Endothelial cell of umbilical vein (primary cell): ENCODE data around the gene SLC30A7. TPM values are rescaled to one million over a fixed set of nuclear protein-coding genes. Genes with fewer than 3 reads are reported as not detected.

Experiments
- Bru-seq: library from RNA; stranded (reverse); fragments of 400-500 nt; gene quantifications from one replicate; lab custom pipeline; 2021; lab: Mats Ljungman, UMichigan
- BruChase-seq, 2 experiments: library from RNA; stranded (reverse); fragments of 400-500 nt; gene quantifications; one replicate each; lab custom pipeline; 2021; lab: Mats Ljungman, UMichigan
- BruUV-seq: library from RNA; stranded (reverse); fragments of 400-500 nt; replicated peaks from 2 replicates; lab custom pipeline; 2021; lab: Mats Ljungman, UMichigan
- CTCF ChIA-PET: fragments of 300-600, 350-600 bp; sonication (Branson Sonifier 250); formaldehyde crosslinking; loops from one replicate; lab custom pipeline; 2021; ENCODE audit warnings: antibody characterized with exemption, inconsistent platforms; lab: Charles Lee
- POLR2A ChIA-PET: fragments of 300-600, 350-600 bp; sonication (Branson Sonifier 250); formaldehyde crosslinking; loops from one replicate; lab custom pipeline; 2021; ENCODE audit warnings: antibody characterized with exemption, inconsistent platforms; lab: Charles Lee
- DNase-seq: peaks from one replicate; pipeline ENCODE4 v3.0.0-alpha.2; 2011; ENCODE audit warnings: low read depth, low spot score
- FAIRE-seq: peaks from 2 replicates; lab custom pipeline; 2011; peaks lifted over from hg19 to GRCh38; lab: Jason Lieb, UNC
- H2AFZ ChIP-seq: 2 replicates; pipeline ENCODE4 v1.6.0; 2012; ENCODE audit warnings: low read depth, low read length, control low read depth, inconsistent platforms
- H3K27ac ChIP-seq: 2 replicates; pipeline ENCODE4 v1.5.1; 2011; ENCODE audit warnings: low read depth, mild to moderate bottlenecking, control low read depth, low read length, moderate library complexity; ENCODE audit not compliant: insufficient read depth
- H3K27me3 ChIP-seq, 2 experiments: 2 replicates each; pipeline versions ENCODE4 v1.6.0 to v1.6.1; 2011; ENCODE audit warnings: low read length in 2 of 2, mixed read lengths in 1 of 2; ENCODE audit not compliant: control insufficient read depth in 2 of 2, insufficient read depth in 2 of 2
- H3K36me3 ChIP-seq, 2 experiments: 2 replicates in 1 of 2; 3 replicates in 1 of 2; pipeline ENCODE4 v1.5.1; 2011; ENCODE audit warnings: low read length in 2 of 2, mild to moderate bottlenecking in 1 of 2, moderate library complexity in 1 of 2; ENCODE audit not compliant: control insufficient read depth in 2 of 2, insufficient read depth in 2 of 2; ENCODE audit errors: extremely low read depth in 1 of 2
- H3K4me1 ChIP-seq: 3 replicates; pipeline ENCODE4 v1.5.1; 2011; ENCODE audit warnings: mild to moderate bottlenecking, low read length; ENCODE audit not compliant: control insufficient read depth, insufficient read depth; ENCODE audit errors: extremely low read depth
- H3K4me2 ChIP-seq: 2 replicates; pipeline ENCODE4 v1.6.1; 2011; ENCODE audit warnings: low read length, control low read depth, mixed read lengths; ENCODE audit not compliant: insufficient read depth
- H3K4me3 ChIP-seq, 3 experiments: fragments of 200-600 bp in 1 of 3; sonication (generic), shearing (Covaris generic) in 1 of 3; replicated peaks in 1 of 3; 2 replicates each; pipeline ENCODE4 v1.5.1; 2011 to 2016; ENCODE audit warnings: control low read depth in 3 of 3, low read length in 3 of 3, mild to moderate bottlenecking in 2 of 3, inconsistent platforms in 1 of 3, low read depth in 1 of 3, moderate library complexity in 1 of 3; ENCODE audit not compliant: insufficient read depth in 1 of 3
- H3K79me2 ChIP-seq: 2 replicates; pipeline ENCODE4 v1.6.0; 2012; ENCODE audit warnings: low read length, inconsistent platforms; ENCODE audit not compliant: control insufficient read depth, insufficient read depth
- H3K9ac ChIP-seq: replicated peaks from 2 replicates; pipeline ENCODE3; 2011; ENCODE audit warnings: low read length, control low read depth; ENCODE audit not compliant: insufficient read depth; ENCODE audit errors: extremely low read depth
- H3K9me1 ChIP-seq: replicated peaks from 3 replicates; pipeline ENCODE4 v1.6.0; 2011; ENCODE audit warnings: mild to moderate bottlenecking, low read length; ENCODE audit not compliant: control insufficient read depth, insufficient read depth; ENCODE audit errors: extremely low read depth
- H3K9me3 ChIP-seq: replicated peaks from 2 replicates; pipeline ENCODE4 v1.5.1; 2012; ENCODE audit warnings: low read length, inconsistent platforms; ENCODE audit not compliant: control insufficient read depth, insufficient read depth
- H4K20me1 ChIP-seq: replicated peaks from 2 replicates; pipeline ENCODE3; 2011; ENCODE audit warnings: mild to moderate bottlenecking, low read length; ENCODE audit not compliant: control insufficient read depth, insufficient read depth; ENCODE audit errors: extremely low read depth
- CTCF ChIP-seq, 2 donors: IDR thresholded peaks; 1 replicate in 1 of 2; 2 replicates in 1 of 2; pipeline ENCODE4 v1.5.1; 2011; ENCODE audit warnings: low read length in 2 of 2, mild to moderate bottlenecking in 2 of 2, moderate library complexity in 2 of 2, control low read depth in 1 of 2, inconsistent platforms in 1 of 2, low read depth in 1 of 2; ENCODE audit not compliant: insufficient read depth in 1 of 2; ENCODE audit errors: extremely low read depth in 1 of 2
- EZH2 ChIP-seq: IDR thresholded peaks from 2 replicates; pipeline ENCODE4 v1.6.1; 2012; ENCODE audit warnings: borderline replicate concordance, low read depth, mild to moderate bottlenecking, moderate library complexity, low read length, inconsistent platforms; ENCODE audit not compliant: severe bottlenecking
- FOS ChIP-seq: IDR thresholded peaks from 2 replicates; pipeline ENCODE4 v1.6.1; 2011; ENCODE audit warnings: mild to moderate bottlenecking, low read length, moderate library complexity, borderline replicate concordance; ENCODE audit not compliant: insufficient read depth
- GATA2 ChIP-seq: IDR thresholded peaks from 2 replicates; pipeline ENCODE4 v1.7.0; 2011; ENCODE audit warnings: low read depth, mild to moderate bottlenecking, moderate library complexity, mixed read lengths, low read length; ENCODE audit not compliant: insufficient read length, insufficient read depth
- JUN ChIP-seq: IDR thresholded peaks from 2 replicates; pipeline ENCODE4 v1.6.1; 2011; ENCODE audit warnings: borderline replicate concordance, low read depth; ENCODE audit not compliant: insufficient read length, insufficient read depth
- MAX ChIP-seq: IDR thresholded peaks from 2 replicates; pipeline ENCODE4 v1.6.1; 2011; ENCODE audit not compliant: insufficient read depth, insufficient read length
- MYC ChIP-seq: IDR thresholded peaks from one replicate; pipeline ENCODE4 v1.6.1; 2011; ENCODE audit warnings: mild to moderate bottlenecking, low read depth, low read length
- POLR2A ChIP-seq: IDR thresholded peaks from 2 replicates; pipeline ENCODE4 v1.6.1; 2012; ENCODE audit warnings: low read depth, mild to moderate bottlenecking, control low read depth, low read length
- POLR2AphosphoS5 ChIP-seq: IDR thresholded peaks from 2 replicates; pipeline ENCODE4 v1.6.1; 2012; ENCODE audit warnings: low read depth, mild to moderate bottlenecking, control low read depth, low read length, moderate library complexity; ENCODE audit not compliant: insufficient read depth
- dilution Hi-C: fragments of 300-500 bp; cut with MboI; formaldehyde crosslinking; loops from one replicate; pipeline ENCODE4 v1.15.0; 2019; ENCODE audit warnings: low sequenced_read_pairs; ENCODE audit not compliant: extremely low pct_ligation_motif_present
- intact Hi-C: fragments of 100-400 bp; cut with micrococcal nuclease; formaldehyde crosslinking; loops from one replicate; pipeline ENCODE4 v1.10.0; 2022
- long read RNA-seq: library from polyadenylated mRNA; stranded (forward); transcript quantifications from one replicate; pipeline ENCODE4 v2.0.0, GENCODE V29; 2021
- polyA minus RNA-seq, 3 experiments: library from RNA; depleted of rRNA, polyadenylated mRNA; stranded (reverse); fragments of >200 nt; gene quantifications; 1 replicate in 1 of 3; 2 replicates in 2 of 3; pipeline ENCODE4 v1.2.3, GENCODE V29; 2011
- polyA plus RNA-seq, 4 experiments: library from polyadenylated mRNA; depleted of rRNA in 3 of 4; stranded (reverse) in 3 of 4; unstranded in 1 of 4; fragments of >200 nt; gene quantifications; 2 replicates each; pipeline versions ENCODE4 v1.2.1 to v1.2.3, GENCODE V29; 2011 to 2012; ENCODE audit warnings: missing spikeins in 1 of 4
- total RNA-seq: library from RNA; stranded (reverse); gene quantifications from 2 replicates; pipeline ENCODE4 v1.2.3, GENCODE V29; 2021

The SLC30A7 gene
- 38.6 and 39.0 TPM in 2 replicates for total RNA-seq
- polyA plus RNA-seq, result 7.6 and 9.3 TPM in 2 replicates
- polyA plus RNA-seq (2011; cell fraction: cytosol; rRNA removed), result 6.3 and 7.2 TPM in 2 replicates
- polyA plus RNA-seq (2011; cell fraction: nucleus; rRNA removed), result 18.4 and 22.3 TPM in 2 replicates
- polyA plus RNA-seq (2012), result 11.0 and 15.6 TPM in 2 replicates
- polyA minus RNA-seq, result 50.4 and 51.9 TPM in 2 replicates
- polyA minus RNA-seq (2011; cell fraction: cytosol; rRNA and poly(A)+ RNA removed), result 12.3 TPM
- 25.1 and 40.1 TPM in 2 replicates for polyA minus RNA-seq (2011; cell fraction: nucleus; rRNA and poly(A)+ RNA removed)
- Bru-seq, nascent RNA, result percentile 93 among the genes with signal in this experiment
- percentile 88 among the genes with signal in this experiment for BruChase-seq, experiment 1, labeled RNA remaining after a 6-hour chase
- percentile 90 among the genes with signal in this experiment for BruChase-seq, experiment 2, labeled RNA remaining after a 2-hour chase
- long read RNA-seq, full-length matches to known transcripts, result 37 of 50 reads
- long read RNA-seq, partial matches to known transcripts, result 3 of 50 reads
- long read RNA-seq, other reads (novel, unspliced or antisense), result 10 of 50 reads

GRCh38 chr1:100895540-100896480 is at the start of gene SLC30A7:
Gene SLC30A7 (plus strand): TSS chr1:100896090. CDS start chr1:100896263, 173 bp downstream.
- H2AFZ ChIP-seq, result peak within 1 kb of the TSS; percentile 69
- peak within 1 kb of the TSS; percentile 98 for H3K9ac ChIP-seq
- peaks cover 56% of the 10 kb centered on the region for H3K79me2 ChIP-seq
- FAIRE-seq, result peak; percentile 77
- intact Hi-C loops (loop anchor here (1.0 to 10.0 kb wide), 3 partner anchors 340 to 761 kb away; partner anchors contain the start of genes SASS6 and TRMT13), dilution Hi-C loops (no loop called here)
- peak within 1 kb of the TSS; percentile 87 to 91 (median 91) for H3K4me3 ChIP-seq
- H3K36me3 ChIP-seq, result peaks cover 2 to 4% of the 10 kb centered on the region in 2 experiments
- H3K27me3 ChIP-seq, result no peaks in the 10 kb centered on the region
- BruUV-seq, result TSS peak; percentile 32
- CTCF ChIA-PET, result interaction anchor here (0.9 to 1.7 kb wide), 5 partner anchors 12 to 462 kb away, joined by 3 to 7 read pairs (median 5); no protein-coding TSS in a partner anchor
- H3K9me3 ChIP-seq, result no peaks in the 10 kb centered on the region
- DNase-seq, result peak; percentile 90
- H3K4me2 ChIP-seq, result peak within 1 kb of the TSS; percentile 96
- H3K9me1 ChIP-seq, result no peaks in the 10 kb centered on the region
- POLR2A ChIA-PET, result interaction anchor here (1.1 to 1.4 kb wide), 2 partner anchors 344 to 393 kb away, joined by 3 to 4 read pairs; no protein-coding TSS in a partner anchor
- TF ChIP-seq FOS, result no peak
- no peak for TF ChIP-seq JUN
- TF ChIP-seq POLR2A, result peak; percentile 87
- peak; percentile 97 for TF ChIP-seq MYC
- peak; percentile 80 for TF ChIP-seq POLR2AphosphoS5
- no peak for TF ChIP-seq EZH2
- peak; percentile 71 for TF ChIP-seq GATA2
- peak; percentile 88 for TF ChIP-seq MAX
- no peak for TF ChIP-seq CTCF (IDR thresholded peaks at IDR 0.05; ENCODE audit: extremely low read depth in 1 of 2, insufficient read depth in 1 of 2, low read depth in 1 of 2, low read length in 2 of 2)
- H3K4me1 ChIP-seq, result peaks cover 26% of the 10 kb centered on the region
- H3K27ac ChIP-seq, result peak within 1 kb of the TSS; percentile 93
- no peaks in the 10 kb centered on the region for H4K20me1 ChIP-seq
